H1 (cell line): ENCODE measurements around the gene AGAP1. TPM values are rescaled to one million over a fixed set of nuclear protein-coding genes. Genes with fewer than 3 reads are reported as not detected.

ENCODE experiments used
- CTCF ChIA-PET: fragments of 300-600 bp; sonication (Branson Sonifier 250); formaldehyde crosslinking; loops from one replicate; lab custom pipeline; 2021; ENCODE audit not compliant: partially characterized antibody; lab: Charles Lee
- POLR2A ChIA-PET: fragments of 300-600 bp; sonication (Branson Sonifier 250); formaldehyde crosslinking; loops from one replicate; lab custom pipeline; 2021; ENCODE audit warnings: inconsistent platforms; ENCODE audit not compliant: partially characterized antibody; lab: Charles Lee
- DNase-seq, 2 experiments: peaks; one replicate each; pipeline versions ENCODE4 v3.0.0 to v3.0.0-alpha.2; 2010 to 2022; ENCODE audit warnings: low spot score in 2 of 2, low read depth in 1 of 2, mixed read lengths in 1 of 2
- FAIRE-seq: peaks from 2 replicates; lab custom pipeline; 2011; peaks lifted over from hg19 to GRCh38; lab: Jason Lieb, UNC
- H2AFZ ChIP-seq: 2 replicates; pipeline ENCODE4 v1.8.1; 2012; ENCODE audit warnings: low read length, inconsistent platforms
- H2AK5ac ChIP-seq: 2 replicates; pipeline ENCODE4 v1.6.1; 2013; ENCODE audit warnings: low read depth, low read length
- H2BK120ac ChIP-seq: replicated peaks from 2 replicates; pipeline ENCODE3; 2013; ENCODE audit warnings: low read depth, low read length, inconsistent platforms
- H2BK12ac ChIP-seq: 2 replicates; pipeline ENCODE4 v1.6.1; 2013; ENCODE audit warnings: low read depth, low read length
- H2BK15ac ChIP-seq: 2 replicates; pipeline ENCODE4 v1.6.1; 2013; ENCODE audit warnings: low read length
- H2BK20ac ChIP-seq: 2 replicates; pipeline ENCODE4 v1.6.1; 2013; ENCODE audit warnings: low read length
- H2BK5ac ChIP-seq: 2 replicates; pipeline ENCODE4 v1.6.1; 2013; ENCODE audit warnings: low read depth, low read length
- H3K14ac ChIP-seq: 2 replicates; pipeline ENCODE4 v1.6.1; 2013; ENCODE audit warnings: inconsistent platforms; ENCODE audit not compliant: insufficient read length
- H3K18ac ChIP-seq: 2 replicates; pipeline ENCODE4 v1.6.1; 2013; ENCODE audit warnings: low read length; ENCODE audit errors: extremely low read depth
- H3K23ac ChIP-seq: 2 replicates; pipeline ENCODE4 v1.6.1; 2013; ENCODE audit warnings: inconsistent platforms; ENCODE audit not compliant: insufficient read length
- H3K23me2 ChIP-seq: 2 replicates; pipeline ENCODE4 v1.6.1; 2013; ENCODE audit warnings: low read depth, low read length
- H3K27ac ChIP-seq: 2 replicates; pipeline ENCODE4 v1.6.1; 2011; ENCODE audit warnings: low read depth, low read length, inconsistent platforms
- H3K27me3 ChIP-seq, 4 experiments: replicated peaks in 1 of 4; 1 replicate in 1 of 4; 2 replicates in 3 of 4; pipeline versions ENCODE4 v1.6.1 to v1.8.1; 2011 to 2013; ENCODE audit warnings: low read length in 3 of 4, mild to moderate bottlenecking in 3 of 4, inconsistent platforms in 2 of 4, mixed read lengths in 2 of 4, moderate library complexity in 1 of 4; ENCODE audit not compliant: control insufficient read depth in 3 of 4, insufficient read depth in 3 of 4; ENCODE audit errors: extremely low read depth in 1 of 4
- H3K36me3 ChIP-seq, 4 experiments: 2 replicates each; pipeline versions ENCODE4 v1.6.1 to v1.8.1; 2011 to 2013; ENCODE audit warnings: mild to moderate bottlenecking in 4 of 4, low read length in 3 of 4, moderate library complexity in 2 of 4, control low read depth in 1 of 4, inconsistent platforms in 1 of 4; ENCODE audit not compliant: insufficient read depth in 4 of 4, control insufficient read depth in 2 of 4
- H3K4ac ChIP-seq: replicated peaks from 2 replicates; pipeline ENCODE3; 2013; ENCODE audit warnings: low read length, low read depth, mixed read lengths, inconsistent platforms; ENCODE audit not compliant: insufficient read length
- H3K4me1 ChIP-seq, 4 experiments: replicated peaks in 1 of 4; 1 replicate in 1 of 4; 2 replicates in 3 of 4; pipeline versions ENCODE4 v1.6.1 to v1.8.1; 2011 to 2013; ENCODE audit warnings: low read length in 3 of 4, inconsistent platforms in 2 of 4, mixed read lengths in 1 of 4; ENCODE audit not compliant: insufficient read depth in 4 of 4, control insufficient read depth in 3 of 4
- H3K4me2 ChIP-seq, 2 experiments: 2 replicates each; pipeline versions ENCODE4 v1.6.1 to v1.8.1; 2011 to 2013; ENCODE audit warnings: low read depth in 2 of 2, low read length in 2 of 2, control low read depth in 1 of 2, inconsistent platforms in 1 of 2, mild to moderate bottlenecking in 1 of 2; ENCODE audit not compliant: insufficient read depth in 1 of 2
- H3K4me3 ChIP-seq, 4 experiments: fragments of 200-600, 300-600 bp in 1 of 4; sonication (generic), shearing (Covaris generic), sonication (Bioruptor Twin) in 1 of 4; 2 replicates each; pipeline versions ENCODE4 v1.5.1 to v1.8.1; 2011 to 2016; ENCODE audit warnings: low read length in 4 of 4, low read depth in 3 of 4, control low read depth in 2 of 4, inconsistent platforms in 2 of 4, mild to moderate bottlenecking in 2 of 4, mixed read lengths in 1 of 4, moderate library complexity in 1 of 4; ENCODE audit not compliant: insufficient read depth in 2 of 4; ENCODE audit errors: extremely low read depth in 1 of 4
- H3K56ac ChIP-seq: replicated peaks from 2 replicates; pipeline ENCODE3; 2013; ENCODE audit warnings: low read depth, mild to moderate bottlenecking, mixed read lengths, low read length, inconsistent platforms; ENCODE audit not compliant: insufficient read length
- H3K79me1 ChIP-seq: 2 replicates; pipeline ENCODE4 v1.6.1; 2013; ENCODE audit warnings: low read depth, low read length, control low read depth
- H3K79me2 ChIP-seq, 2 experiments: 2 replicates each; pipeline versions ENCODE4 v1.6.1 to v1.8.1; 2012 to 2013; ENCODE audit warnings: low read length in 2 of 2, mild to moderate bottlenecking in 2 of 2, inconsistent platforms in 1 of 2; ENCODE audit not compliant: insufficient read depth in 2 of 2, control insufficient read depth in 1 of 2
- H3K9ac ChIP-seq, 4 experiments: replicated peaks in 1 of 4; 1 replicate in 1 of 4; 2 replicates in 3 of 4; pipeline versions ENCODE4 v1.6.1 to v1.8.1; 2011 to 2013; ENCODE audit warnings: low read depth in 3 of 4, low read length in 3 of 4, control low read depth in 2 of 4, mild to moderate bottlenecking in 2 of 4, moderate library complexity in 2 of 4, inconsistent platforms in 1 of 4; ENCODE audit errors: extremely low read depth in 1 of 4
- H3K9me3 ChIP-seq, 2 experiments: 2 replicates each; pipeline versions ENCODE4 v1.6.1 to v1.8.1; 2012 to 2013; ENCODE audit warnings: mild to moderate bottlenecking in 2 of 2, moderate library complexity in 2 of 2, control low read depth in 1 of 2, inconsistent platforms in 1 of 2, low read depth in 1 of 2, low read length in 1 of 2, mixed read lengths in 1 of 2; ENCODE audit not compliant: insufficient read depth in 2 of 2
- H4K20me1 ChIP-seq, 2 experiments: replicated peaks in 1 of 2; 2 replicates each; pipeline versions ENCODE3 to v1.8.1; 2011 to 2013; ENCODE audit warnings: inconsistent platforms in 2 of 2, low read length in 2 of 2, mild to moderate bottlenecking in 1 of 2; ENCODE audit not compliant: insufficient read depth in 2 of 2, control insufficient read depth in 1 of 2
- H4K5ac ChIP-seq: 2 replicates; pipeline ENCODE4 v1.6.1; 2013; ENCODE audit warnings: low read length, low read depth, mixed read lengths, inconsistent platforms; ENCODE audit not compliant: insufficient read length
- H4K8ac ChIP-seq: 2 replicates; pipeline ENCODE4 v1.8.0; 2013; ENCODE audit warnings: mild to moderate bottlenecking, moderate library complexity, low read length, inconsistent platforms; ENCODE audit not compliant: insufficient read depth; ENCODE audit errors: extremely low read depth
- H4K91ac ChIP-seq: replicated peaks from 2 replicates; pipeline ENCODE3; 2013; ENCODE audit warnings: low read length, mixed read lengths, inconsistent platforms; ENCODE audit not compliant: insufficient read length
- BRCA1 ChIP-seq: IDR thresholded peaks from 2 replicates; pipeline ENCODE4 v1.6.1; 2012; ENCODE audit warnings: low read depth, low read length, improper control_type of control experiment
- EGR1 ChIP-seq: IDR thresholded peaks from 2 replicates; pipeline ENCODE4 v1.6.1; 2011; ENCODE audit warnings: low read depth, low read length, borderline replicate concordance
- HDAC2 ChIP-seq, 2 experiments: fragments of 300-600 bp in 1 of 2; sonication (generic) in 1 of 2; IDR thresholded peaks; 2 replicates each; pipeline ENCODE4 v1.6.1; 2011 to 2012; ENCODE audit warnings: low read depth in 2 of 2, low read length in 2 of 2, mild to moderate bottlenecking in 2 of 2, moderate library complexity in 2 of 2, borderline replicate concordance in 1 of 2, inconsistent platforms in 1 of 2
- NANOG ChIP-seq: IDR thresholded peaks from 2 replicates; pipeline ENCODE4 v1.6.1; 2011; ENCODE audit warnings: low read length, low read depth, mild to moderate bottlenecking, inconsistent platforms; ENCODE audit not compliant: insufficient read depth, poor library complexity, severe bottlenecking
- NRF1 ChIP-seq: IDR thresholded peaks from 2 replicates; pipeline ENCODE4 v1.6.1; 2011; ENCODE audit warnings: mild to moderate bottlenecking, low read depth, low read length, improper control_type of control experiment
- RFX5 ChIP-seq: IDR thresholded peaks from 2 replicates; pipeline ENCODE4 v1.6.1; 2011; ENCODE audit warnings: low read depth, low read length, improper control_type of control experiment, borderline replicate concordance
- RXRA ChIP-seq: IDR thresholded peaks from 2 replicates; pipeline ENCODE4 v1.6.1; 2011; ENCODE audit warnings: low read depth, mild to moderate bottlenecking, low read length, moderate library complexity; ENCODE audit not compliant: insufficient read depth
- SP1 ChIP-seq: IDR thresholded peaks from 2 replicates; pipeline ENCODE4 v1.6.1; 2011; ENCODE audit warnings: low read depth, low read length
- TBP ChIP-seq: IDR thresholded peaks from 2 replicates; pipeline ENCODE4 v1.6.1; 2011; ENCODE audit warnings: low read depth, low read length, improper control_type of control experiment
- TEAD4 ChIP-seq: IDR thresholded peaks from 2 replicates; pipeline ENCODE4 v1.6.1; 2012; ENCODE audit warnings: low read depth, low read length, inconsistent platforms, mixed read lengths
- WGBS, 2 experiments: shearing (Covaris generic) in 1 of 2; methylation state at CpG; one replicate each; pipeline versions ENCODE4 v1.1.6 to v1.1.7; 2013 to 2015; ENCODE audit warnings: low lambda C conversion rate in 2 of 2, mixed read lengths in 2 of 2, inconsistent platforms in 1 of 2, low coverage in 1 of 2, missing lambda C conversion rate in 1 of 2; ENCODE audit not compliant: insufficient replicate concordance in 2 of 2, insufficient coverage in 1 of 2, insufficient read length in 1 of 2; ENCODE audit errors: extremely low coverage in 1 of 2, missing lambda C conversion rate in 1 of 2; 5-methylcytosine and 5-hydroxymethylcytosine counted together
- polyA plus RNA-seq, 7 experiments: library from polyadenylated mRNA; depleted of rRNA in 3 of 7; stranded (reverse) in 5 of 7; unstranded in 2 of 7; fragments of >200 nt in 5 of 7; fragments of 200-250 nt in 2 of 7; gene quantifications; 1 replicate in 5 of 7; 2 replicates in 1 of 7; 4 replicates in 1 of 7; pipeline versions ENCODE4 v1.2.1 to v1.2.3, GENCODE V29; 2011 to 2013; ENCODE audit warnings: missing spikeins in 2 of 7, mixed read lengths in 2 of 7
- total RNA-seq: library from RNA; stranded (reverse); fragmentation: NEBNext Ultra II Directional; extraction: Animal tissue kit (Norgen Biotek cat#: 25700); gene quantifications from 2 replicates; pipeline ENCODE4 v1.2.1, GENCODE V29; 2021

AGAP1 gene
- total and polyA plus RNA-seq, 2 of the 8 experiments (the other 6 are each of a cell fraction or from before 2014, with no cell fraction given) = 18.1 to 39.4 TPM

DNA sequence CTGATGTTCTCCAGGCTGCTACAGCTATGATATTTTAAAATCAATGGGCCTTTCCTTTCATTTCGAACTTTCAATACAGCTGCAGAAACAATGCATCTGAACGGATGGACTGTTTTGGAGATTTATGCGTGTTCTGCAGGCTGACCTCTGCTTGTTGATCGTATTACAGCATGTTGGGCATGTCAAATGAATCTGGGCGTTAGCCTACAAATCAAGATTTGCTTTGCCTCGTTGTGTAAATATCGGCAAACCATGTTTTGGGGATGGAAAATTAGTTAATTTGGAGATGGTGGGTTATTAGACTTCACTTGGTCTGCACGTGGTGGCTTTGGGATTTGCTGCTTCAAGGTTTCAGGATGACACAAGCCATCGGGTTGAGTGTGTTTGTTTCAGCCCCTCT is 129.3 kb downstream of the AGAP1 start:
- H3K79me2 ChIP-seq = peaks cover 0 to 63% of the 10 kb centered on the region in 2 experiments
- FAIRE-seq = no peak
- peaks cover 16% of the 10 kb centered on the region for H3K79me1 ChIP-seq
- H3K27me3 ChIP-seq = no peaks in the 10 kb centered on the region
- H2AFZ ChIP-seq = no peak overlapping the region
- H3K27ac ChIP-seq = no peak overlapping the region
- H3K9ac ChIP-seq = no peak overlapping the region
- H3K4ac ChIP-seq = no peak overlapping the region
- H4K91ac ChIP-seq = no peak overlapping the region
- H2BK20ac ChIP-seq = no peak overlapping the region
- no peak overlapping the region for H2BK12ac ChIP-seq
- POLR2A ChIA-PET = no interaction called here
- H3K23ac ChIP-seq = no peak overlapping the region
- no peak overlapping the region for H3K56ac ChIP-seq
- no peaks in the 10 kb centered on the region for H3K23me2 ChIP-seq
- no peak overlapping the region for H3K18ac ChIP-seq
- no peak overlapping the region for H2BK120ac ChIP-seq
- DNase-seq = no peak
- no peak overlapping the region for H2BK15ac ChIP-seq
- H4K8ac ChIP-seq = no peak overlapping the region
- no peak overlapping the region for H2BK5ac ChIP-seq
- H3K36me3 ChIP-seq = no peaks in the 10 kb centered on the region
- H3K4me3 ChIP-seq = no peak overlapping the region
- H4K20me1 ChIP-seq = peaks cover 2 to 10% of the 10 kb centered on the region in 2 experiments
- WGBS, 2 experiments = 88% methylated on average over 9 of the region's 9 CpGs; no CpG with 5 or more reads in 1 of the 2 experiments
- H3K9me3 ChIP-seq = no peaks in the 10 kb centered on the region
- CTCF ChIA-PET = interaction anchor here (1.0 to 1.6 kb wide), 3 partner anchors 16 to 123 kb away, joined by 3 to 4 read pairs (median 3); no protein-coding TSS in a partner anchor
- H2AK5ac ChIP-seq = no peak overlapping the region
- no peak overlapping the region for H4K5ac ChIP-seq
- H3K4me2 ChIP-seq = no peak overlapping the region
- H3K4me1 ChIP-seq = peaks cover 0 to 5% (median 3%) of the 10 kb centered on the region in 4 experiments; a peak in 4 of 7 replicates
- no peak overlapping the region for H3K14ac ChIP-seq
- no peak for TF ChIP-seq SP1
- TF ChIP-seq HDAC2 (IDR thresholded peaks at IDR 0.05; ENCODE audit: borderline replicate concordance in 1 of 2, low read depth in 2 of 2, low read length in 2 of 2) = no peak
- no peak for TF ChIP-seq TEAD4
- TF ChIP-seq RXRA = no peak
- TF ChIP-seq BRCA1 = no peak
- no peak for TF ChIP-seq TBP
- TF ChIP-seq NANOG = no peak
- TF ChIP-seq RFX5 = no peak
- TF ChIP-seq NRF1 = no peak
- TF ChIP-seq EGR1 = no peak
